Suprapubic skin (tissue), 4 donors: Measurements from ENCODE around the gene REPIN1.

Source experiments
- CTCF ChIP-seq, 2 donors: fragments of 200-600 bp in 1 of 2; fragments of 450-650 bp in 1 of 2; sonication (generic) in 1 of 2; IDR thresholded peaks; one replicate each; pipeline ENCODE4 v1.5.1; 2016 to 2019; ENCODE audit warnings: antibody characterized with exemption in 2 of 2, mild to moderate bottlenecking in 1 of 2, moderate library complexity in 1 of 2
- EP300 ChIP-seq: sonication (generic); formaldehyde crosslinking; IDR thresholded peaks from one replicate; pipeline ENCODE4 v1.6.1; 2017; ENCODE audit warnings: antibody characterized with exemption
- POLR2A ChIP-seq, 2 donors: fragments of 450-650 bp; IDR thresholded peaks; one replicate each; pipeline ENCODE4 v1.6.1; 2017; ENCODE audit warnings: antibody characterized with exemption in 2 of 2, mild to moderate bottlenecking in 2 of 2, moderate library complexity in 2 of 2
- POLR2AphosphoS5 ChIP-seq, 3 donors: sonication (generic); formaldehyde crosslinking; IDR thresholded peaks; one replicate each; pipeline ENCODE4 v1.6.1; 2017; ENCODE audit warnings: antibody characterized with exemption in 3 of 3

- TF ChIP-seq CTCF (IDR thresholded peaks at IDR 0.05) (no peak), POLR2A (IDR thresholded peaks at IDR 0.05) (no peak), POLR2AphosphoS5 (IDR thresholded peaks at IDR 0.05) (no peak), EP300 (no peak)
Observed at GRCh38 chr7:150333659-150334058, 35.0 kb upstream of the REPIN1 start.
